MG63 (cell line): Measurements from ENCODE around the gene TMED10. TPM values are rescaled to one million over a fixed set of nuclear protein-coding genes. Genes with fewer than 3 reads are reported as not detected.
A peak's percentile ranks its signal among the peaks of the same experiment; 100 is the strongest.

Source experiments
- DNase-seq: peaks from one replicate; pipeline ENCODE4 v3.0.0-alpha.2; 2020
- H3K27me3 ChIP-seq: fragments of 250-450 bp; sonication (Bioruptor Pico); 2 replicates; pipeline ENCODE4 v1.5.1; 2020; ENCODE audit warnings: mild to moderate bottlenecking, moderate library complexity
- H3K36me3 ChIP-seq: fragments of 250-450 bp; sonication (Bioruptor Pico); 2 replicates; pipeline ENCODE4 v1.5.1; 2020; ENCODE audit warnings: mild to moderate bottlenecking, moderate library complexity
- H3K4me3 ChIP-seq: fragments of 250-450 bp; sonication (Bioruptor Pico); 2 replicates; pipeline ENCODE4 v1.5.1; 2020; ENCODE audit warnings: mild to moderate bottlenecking, moderate library complexity
- H3K9me3 ChIP-seq: fragments of 250-450 bp; sonication (Bioruptor Pico); 2 replicates; pipeline ENCODE4 v1.5.1; 2020; ENCODE audit warnings: mild to moderate bottlenecking, moderate library complexity
- total RNA-seq: library from RNA; depleted of rRNA; stranded (reverse); fragments of >200 nt; shearing (Covaris generic); gene quantifications from 2 replicates; pipeline ENCODE4 v1.2.3, GENCODE V29; 2014; ENCODE audit warnings: low replicate concordance

Gene TMED10
- total RNA-seq, 1 experiment from 2014 or later: 125 TPM

DNA sequence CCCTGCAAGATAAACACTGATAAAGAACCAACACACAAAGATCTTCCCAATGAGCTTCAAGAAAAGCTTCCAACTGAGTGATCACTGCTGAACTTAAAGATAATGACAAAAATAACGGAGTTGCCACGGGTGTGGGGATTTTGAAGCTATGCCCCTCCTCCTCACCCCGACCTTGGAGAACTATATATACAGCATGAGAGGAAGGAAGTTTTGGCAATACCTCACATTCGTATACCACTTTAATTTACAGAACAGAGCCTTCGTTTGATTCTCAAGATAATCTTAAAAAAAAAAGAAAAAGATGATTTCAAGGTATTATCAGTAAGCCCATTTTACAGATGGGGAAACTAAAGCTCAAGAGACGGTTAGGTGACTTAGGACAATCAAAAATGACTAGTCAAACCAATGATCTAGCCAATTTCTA, 50.3 kb downstream of the TMED10 start:
- Histone ChIP-seq H3K4me3 (peak overlapping the region; percentile 89), H3K9me3 (no peaks in the 10 kb centered on the region), H3K36me3 (peaks cover 5% of the 10 kb centered on the region), H3K27me3 (no peaks in the 10 kb centered on the region)
- no peak for DNase-seq

DNA sequence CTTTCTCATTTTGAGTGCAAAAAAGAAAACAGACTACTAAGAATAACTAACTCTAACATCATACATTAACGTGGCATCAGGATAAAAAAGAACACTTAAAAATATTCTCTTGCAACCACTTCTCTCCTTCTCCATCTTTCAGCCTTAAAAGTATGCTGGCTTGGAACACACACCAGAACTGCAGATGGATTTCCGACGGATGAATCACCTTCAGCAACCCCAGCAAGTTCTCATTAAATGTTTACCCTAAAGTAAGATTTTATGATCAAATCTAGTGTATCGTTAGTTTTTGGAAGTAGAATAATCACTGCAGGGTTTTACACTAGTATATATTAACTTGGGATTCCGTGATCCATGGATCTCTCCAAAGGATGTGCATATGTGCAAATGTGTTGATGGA, 50.8 kb downstream of the TMED10 start:
- DNase-seq: peak; percentile 7
- Histone ChIP-seq H3K27me3 (no peaks in the 10 kb centered on the region), H3K36me3 (peaks cover 5% of the 10 kb centered on the region), H3K9me3 (no peaks in the 10 kb centered on the region), H3K4me3 (peak overlapping the region; percentile 89)

- no peaks in the 10 kb centered on the region for H3K27me3 ChIP-seq
- peaks cover 14% of the 10 kb centered on the region for H3K36me3 ChIP-seq
- DNase-seq: peak; percentile 41
- H3K9me3 ChIP-seq: no peaks in the 10 kb centered on the region
- no peak overlapping the region for H3K4me3 ChIP-seq
Observed at GRCh38 chr14:75123991-75124390, 52.4 kb downstream of the TMED10 start.

GRCh38 chr14:75121552-75121951, 54.9 kb downstream of the TMED10 start:
- Histone ChIP-seq H3K9me3 (no peaks in the 10 kb centered on the region), H3K4me3 (no peak overlapping the region), H3K36me3 (peaks cover 18% of the 10 kb centered on the region), H3K27me3 (no peaks in the 10 kb centered on the region)
- no peak for DNase-seq

DNA sequence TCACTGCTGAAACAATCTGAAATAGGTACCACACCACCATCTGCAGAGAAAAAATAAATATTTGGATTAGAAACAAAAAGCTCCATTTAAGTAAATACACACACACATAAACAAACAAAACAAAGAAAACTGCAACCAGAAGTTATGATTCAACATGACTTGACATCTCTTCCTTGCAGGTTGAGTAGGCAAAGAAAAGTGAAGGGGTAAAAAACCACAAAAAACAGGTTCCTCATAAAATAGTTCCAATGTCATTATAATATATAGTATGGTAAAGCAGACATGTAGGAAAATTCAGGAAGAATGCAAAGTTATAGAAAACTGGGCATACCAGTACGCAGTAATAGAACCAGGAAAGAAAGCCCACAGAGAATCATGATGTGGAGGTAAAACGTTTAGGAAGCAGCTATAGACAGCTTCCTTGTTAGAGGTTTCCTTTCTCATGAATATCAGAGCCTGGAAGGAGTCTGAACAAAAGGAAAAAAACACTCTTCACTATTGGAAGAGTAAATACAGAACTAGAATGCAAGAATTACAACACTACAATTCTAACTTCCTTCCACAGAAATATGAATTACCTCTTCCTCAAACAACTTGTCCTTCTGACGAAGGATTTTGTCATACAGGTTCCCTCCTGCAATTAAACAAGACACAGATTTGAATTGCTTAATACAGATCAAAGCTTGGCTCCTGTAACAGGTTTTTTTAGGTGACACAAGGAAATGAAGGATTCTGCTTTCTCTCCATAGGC, 55.7 kb downstream of the TMED10 start:
- H3K4me3 ChIP-seq: no peak overlapping the region
- H3K27me3 ChIP-seq: no peaks in the 10 kb centered on the region
- H3K36me3 ChIP-seq: peaks cover 18% of the 10 kb centered on the region

GRCh38 chr14:75119056-75119455, 57.4 kb downstream of the TMED10 start:
- Histone ChIP-seq H3K27me3 (no peaks in the 10 kb centered on the region), H3K36me3 (peaks cover 18% of the 10 kb centered on the region), H3K4me3 (no peak overlapping the region), H3K9me3 (no peaks in the 10 kb centered on the region)
- DNase-seq: no peak

More for the DNA sequence above, 55.7 kb downstream of the TMED10 start:
- H3K9me3 ChIP-seq: no peaks in the 10 kb centered on the region
- no peak for DNase-seq

GRCh38 chr14:75113932-75114539, 62.4 kb downstream of the TMED10 start:
- Histone ChIP-seq H3K27me3 (no peaks in the 10 kb centered on the region), H3K4me3 (no peak overlapping the region), H3K36me3 (peaks cover 20% of the 10 kb centered on the region), H3K9me3 (no peaks in the 10 kb centered on the region)
- no peak for DNase-seq

DNA sequence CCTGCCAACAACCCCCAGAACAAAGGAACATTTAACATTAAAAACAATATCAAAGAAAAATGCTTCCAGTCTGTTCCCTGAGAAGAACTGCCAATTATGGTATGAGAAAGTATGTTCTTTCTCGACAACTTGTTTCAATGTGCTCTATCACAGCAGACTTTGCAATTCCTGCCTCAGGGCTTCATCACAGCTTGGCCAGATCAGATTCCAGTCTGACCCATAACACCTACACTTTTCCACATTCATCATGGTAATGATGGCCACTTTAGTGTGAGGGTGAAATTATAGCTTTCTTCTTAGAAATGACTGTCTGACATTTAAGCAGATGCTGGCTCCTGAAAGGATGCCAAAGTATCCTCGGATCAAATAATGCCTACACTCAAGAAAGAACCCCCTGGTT, 66.5 kb downstream of the TMED10 start:
- Histone ChIP-seq H3K36me3 (peaks cover 16% of the 10 kb centered on the region), H3K4me3 (no peak overlapping the region), H3K9me3 (no peaks in the 10 kb centered on the region), H3K27me3 (no peaks in the 10 kb centered on the region)
- DNase-seq: no peak

- Histone ChIP-seq H3K9me3 (no peaks in the 10 kb centered on the region), H3K27me3 (no peaks in the 10 kb centered on the region), H3K36me3 (peaks cover 16% of the 10 kb centered on the region), H3K4me3 (no peak overlapping the region)
- no peak for DNase-seq
Observed at GRCh38 chr14:75107186-75107585, 69.2 kb downstream of the TMED10 start.

DNA sequence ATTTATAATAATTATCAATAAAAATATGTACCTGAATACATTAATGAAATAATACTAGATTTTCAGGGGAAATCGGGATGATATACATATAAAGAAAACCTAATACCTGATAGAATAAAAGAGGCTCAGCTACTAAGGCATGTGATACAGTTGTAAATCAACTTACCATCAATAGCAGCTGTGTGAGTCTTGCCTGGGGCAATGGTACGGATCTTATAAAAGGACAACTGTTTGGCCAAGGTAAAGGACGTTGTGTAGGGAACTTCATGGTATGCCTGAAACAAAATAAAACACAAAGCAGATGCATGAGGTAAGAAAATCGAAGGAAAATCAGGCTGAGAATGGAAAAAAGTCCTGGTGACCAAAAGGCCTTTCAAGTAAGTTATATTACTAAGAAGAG, 74.9 kb downstream of the TMED10 start:
- peaks cover 9% of the 10 kb centered on the region for H3K36me3 ChIP-seq
- no peaks in the 10 kb centered on the region for H3K9me3 ChIP-seq
- H3K27me3 ChIP-seq: no peaks in the 10 kb centered on the region
- H3K4me3 ChIP-seq: no peak overlapping the region
- DNase-seq: no peak

DNA sequence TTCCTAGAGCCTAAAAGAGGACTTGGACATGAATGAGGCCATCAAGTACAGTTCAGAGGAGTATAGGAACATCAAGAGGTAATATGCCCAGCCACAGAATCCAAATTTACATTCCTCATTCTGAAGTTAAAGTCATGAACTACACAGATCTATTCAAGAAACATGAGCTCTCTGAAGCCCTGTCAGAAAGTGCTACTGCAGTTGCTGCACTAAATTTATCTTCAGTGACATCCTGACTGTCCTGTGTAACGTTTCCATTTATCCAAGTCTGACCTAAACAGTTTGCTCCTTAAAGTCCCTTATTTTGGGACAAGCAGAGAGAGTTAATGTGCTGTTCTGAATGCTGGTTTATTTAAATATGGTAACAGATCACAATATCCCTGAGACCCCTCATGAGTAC, 77.7 kb downstream of the TMED10 start:
- Histone ChIP-seq H3K4me3 (no peak overlapping the region), H3K9me3 (no peaks in the 10 kb centered on the region), H3K36me3 (peaks cover 19% of the 10 kb centered on the region), H3K27me3 (no peaks in the 10 kb centered on the region)
- DNase-seq: no peak

GRCh38 chr14:75098212-75098611, 78.2 kb downstream of the TMED10 start:
- Histone ChIP-seq H3K27me3 (no peaks in the 10 kb centered on the region), H3K36me3 (peaks cover 20% of the 10 kb centered on the region), H3K9me3 (no peaks in the 10 kb centered on the region), H3K4me3 (no peak overlapping the region)
- DNase-seq: no peak

DNA sequence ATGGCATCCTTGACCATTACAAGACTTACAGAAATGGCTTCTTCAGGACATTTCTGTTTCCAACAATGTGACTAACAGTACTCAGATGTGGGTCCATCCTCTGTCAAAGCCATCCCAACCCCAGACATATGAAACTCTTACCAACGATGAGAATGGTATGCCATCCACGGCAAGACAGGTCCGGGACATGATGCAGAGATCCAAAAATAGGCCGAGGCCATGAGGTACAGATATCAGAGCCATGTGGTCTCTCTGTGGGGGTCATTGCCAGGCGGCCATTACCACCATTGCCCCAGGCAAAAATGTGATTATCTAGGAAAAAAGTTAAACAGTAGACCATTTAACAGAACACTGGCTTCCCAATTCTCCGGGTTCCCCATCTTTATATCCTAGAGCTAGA, 79.5 kb downstream of the TMED10 start:
- Histone ChIP-seq H3K36me3 (peaks cover 20% of the 10 kb centered on the region), H3K4me3 (no peak overlapping the region)

DNA sequence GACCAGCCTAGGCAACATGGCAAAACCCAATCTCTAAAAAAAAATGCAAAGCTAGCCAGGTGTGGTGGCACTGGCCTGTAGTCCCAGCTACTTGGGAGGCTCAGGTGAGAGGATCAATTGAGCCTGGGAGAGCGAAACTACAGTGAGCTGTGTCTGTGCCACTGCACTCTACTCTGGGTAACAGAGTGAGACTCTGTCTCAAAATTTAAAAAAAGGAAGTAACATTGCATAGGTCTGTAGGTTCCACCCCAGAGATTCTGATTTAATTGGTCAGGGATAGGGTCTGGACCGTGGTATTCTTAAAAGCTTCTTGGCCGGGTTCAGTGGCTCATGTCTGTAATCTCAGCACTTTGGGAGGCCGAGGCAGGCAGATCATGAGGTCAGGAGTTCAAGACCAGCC, 80.7 kb downstream of the TMED10 start:
- Histone ChIP-seq H3K4me3 (no peak overlapping the region), H3K27me3 (no peaks in the 10 kb centered on the region), H3K9me3 (no peaks in the 10 kb centered on the region), H3K36me3 (peaks cover 20% of the 10 kb centered on the region)
- no peak for DNase-seq

More for the DNA sequence above, 79.5 kb downstream of the TMED10 start:
- Histone ChIP-seq H3K27me3 (no peaks in the 10 kb centered on the region), H3K9me3 (no peaks in the 10 kb centered on the region)
- DNase-seq: no peak

- Histone ChIP-seq H3K27me3 (no peaks in the 10 kb centered on the region), H3K9me3 (no peaks in the 10 kb centered on the region), H3K36me3 (peaks cover 20% of the 10 kb centered on the region), H3K4me3 (no peak overlapping the region)
- DNase-seq: no peak
Observed at GRCh38 chr14:75094896-75095295, 81.5 kb downstream of the TMED10 start.

GRCh38 chr14:75092698-75093097, 83.7 kb downstream of the TMED10 start:
- Histone ChIP-seq H3K4me3 (no peak overlapping the region), H3K9me3 (no peaks in the 10 kb centered on the region), H3K36me3 (peaks cover 27% of the 10 kb centered on the region), H3K27me3 (no peaks in the 10 kb centered on the region)
- DNase-seq: no peak

DNA sequence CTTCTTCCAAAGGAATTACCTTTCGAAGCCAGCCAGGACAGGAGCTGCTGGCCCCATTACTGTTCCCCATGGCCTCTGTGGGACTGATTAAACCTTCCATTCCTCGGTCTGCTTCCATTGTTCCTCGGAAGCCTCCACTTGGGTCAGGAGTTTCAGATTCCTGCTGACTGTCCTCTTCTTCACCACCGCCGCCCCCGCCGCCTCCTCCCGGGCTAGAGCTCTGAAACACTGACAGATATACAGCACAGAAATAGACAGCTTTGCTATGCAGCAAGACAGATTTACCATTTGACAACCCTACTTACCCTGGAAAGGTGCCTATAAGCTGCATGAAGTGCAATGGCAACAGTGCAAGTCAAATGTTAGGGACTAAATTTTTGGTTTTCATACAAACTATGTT, 85.2 kb downstream of the TMED10 start:
- H3K9me3 ChIP-seq: no peaks in the 10 kb centered on the region
- H3K36me3 ChIP-seq: peaks cover 28% of the 10 kb centered on the region

DNA sequence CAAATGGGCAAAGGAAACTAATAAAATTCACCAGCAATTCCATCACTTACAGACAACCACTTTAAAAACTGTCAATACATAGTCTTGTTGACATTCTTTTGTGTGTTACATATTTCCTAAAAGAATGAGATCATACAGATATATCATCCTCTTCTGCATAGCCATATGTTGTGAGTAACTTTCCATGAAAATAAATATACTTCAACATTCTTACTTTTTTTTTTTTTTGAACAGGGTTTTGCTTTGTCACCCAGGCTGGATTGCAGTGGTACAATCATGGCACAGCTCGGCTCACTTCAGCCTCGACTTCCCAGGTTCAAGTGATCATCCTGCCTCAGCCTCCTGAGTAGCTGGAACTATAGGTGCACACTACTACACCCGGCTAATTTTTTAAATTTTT, 86.1 kb downstream of the TMED10 start:
- Histone ChIP-seq H3K27me3 (no peaks in the 10 kb centered on the region), H3K4me3 (no peak overlapping the region), H3K36me3 (peaks cover 27% of the 10 kb centered on the region), H3K9me3 (no peaks in the 10 kb centered on the region)
- DNase-seq: no peak

More for the DNA sequence above, 85.2 kb downstream of the TMED10 start:
- no peak for DNase-seq
- H3K27me3 ChIP-seq: no peaks in the 10 kb centered on the region
- no peak overlapping the region for H3K4me3 ChIP-seq
